T-cell (primary cell): ENCODE measurements around the gene CLPX. TPM values are rescaled to one million over a fixed set of nuclear protein-coding genes. Genes with fewer than 3 reads are reported as not detected.

Experiments
- ATAC-seq, 4 experiments: fragments of 200-7000 bp in 3 of 4; fragments of 150-1000 bp in 1 of 4; cut with Tn5 transposase; replicated peaks in 1 of 4; 1 replicate in 3 of 4; 2 replicates in 1 of 4; pipeline ENCODE4 v1.10.0; 2021; ENCODE audit warnings: moderate library complexity in 3 of 4, mild to moderate bottlenecking in 2 of 4, moderate number of reproducible peaks in 1 of 4
- CTCF ChIA-PET, 2 donors: fragments of 300-600 bp; sonication (Branson Sonifier 250); formaldehyde crosslinking; loops; one replicate each; lab custom pipeline; 2022; ENCODE audit warnings: antibody characterized with exemption in 2 of 2; lab: Charles Lee
- POLR2A ChIA-PET, 2 donors: fragments of 300-600 bp; sonication (Branson Sonifier 250); formaldehyde crosslinking; loops; one replicate each; lab custom pipeline; 2022; ENCODE audit warnings: antibody characterized with exemption in 2 of 2; lab: Charles Lee
- DNase-seq, 35 experiments: peaks; one replicate each; pipeline versions ENCODE4 v3.0.0 to v3.0.0-alpha.2; 2013 to 2023
- H3K27ac ChIP-seq: one replicate; pipeline ENCODE4 v1.5.1; 2013; ENCODE audit warnings: low read length
- H3K27me3 ChIP-seq, 2 experiments: replicated peaks in 1 of 2; 1 replicate in 1 of 2; 2 replicates in 1 of 2; pipeline versions ENCODE4 v1.6.1 to v1.7.0; 2013; ENCODE audit warnings: low read length in 1 of 2, mixed read lengths in 1 of 2; ENCODE audit not compliant: control insufficient read depth in 2 of 2, insufficient read depth in 2 of 2; ENCODE audit errors: extremely low read depth in 1 of 2
- H3K36me3 ChIP-seq, 2 donors: 1 replicate in 1 of 2; 2 replicates in 1 of 2; pipeline versions ENCODE4 v1.6.1 to v1.7.0; 2013; ENCODE audit warnings: low read length in 1 of 2; ENCODE audit not compliant: control insufficient read depth in 2 of 2, insufficient read depth in 1 of 2; ENCODE audit errors: extremely low read depth in 1 of 2
- H3K4me1 ChIP-seq, 2 experiments: 1 replicate in 1 of 2; 2 replicates in 1 of 2; pipeline versions ENCODE4 v1.6.1 to v1.7.0; 2013; ENCODE audit warnings: low read length in 2 of 2, mixed read lengths in 1 of 2; ENCODE audit not compliant: insufficient read depth in 2 of 2, control insufficient read depth in 1 of 2; ENCODE audit errors: extremely low read depth in 1 of 2
- H3K4me3 ChIP-seq, 2 donors: 1 replicate in 1 of 2; 2 replicates in 1 of 2; pipeline versions ENCODE4 v1.5.1 to v1.7.0; 2013; ENCODE audit warnings: mild to moderate bottlenecking in 2 of 2, low read length in 1 of 2, moderate library complexity in 1 of 2; ENCODE audit not compliant: control insufficient read depth in 1 of 2; ENCODE audit errors: extremely low read depth in 1 of 2
- H3K9me3 ChIP-seq: 2 replicates; pipeline ENCODE4 v1.7.0; 2013
- H3K27ac Mint-ChIP-seq, 2 donors: one replicate each; pipeline ENCODE4 v1.8.0; 2020 to 2021; ENCODE audit warnings: mild to moderate bottlenecking in 2 of 2, mixed read lengths in 2 of 2
- H3K27me3 Mint-ChIP-seq, 2 donors: one replicate each; pipeline ENCODE4 v1.8.0; 2021 to 2022; ENCODE audit warnings: mixed read lengths in 2 of 2
- H3K36me3 Mint-ChIP-seq: one replicate; pipeline ENCODE4 v1.8.0; 2021; ENCODE audit warnings: mixed read lengths
- H3K4me1 Mint-ChIP-seq, 3 donors: one replicate each; pipeline ENCODE4 v1.8.0; 2020 to 2022; ENCODE audit warnings: mixed read lengths in 3 of 3, mild to moderate bottlenecking in 1 of 3
- H3K4me3 Mint-ChIP-seq, 3 donors: one replicate each; pipeline ENCODE4 v1.8.0; 2020 to 2022; ENCODE audit warnings: mild to moderate bottlenecking in 3 of 3, mixed read lengths in 3 of 3, moderate library complexity in 3 of 3
- H3K9me3 Mint-ChIP-seq, 3 donors: one replicate each; pipeline ENCODE4 v1.8.0; 2020 to 2022; ENCODE audit warnings: mixed read lengths in 3 of 3
- WGBS: methylation state at CpG from one replicate; pipeline ENCODE4 v1.1.5; 2013; ENCODE audit warnings: missing lambda C conversion rate; ENCODE audit not compliant: insufficient coverage; 5-methylcytosine and 5-hydroxymethylcytosine counted together
- total RNA-seq, 35 experiments: library from RNA in 6 of 35; stranded (reverse) in 6 of 35; fragments of 120-200 nt in 1 of 35; gene quantifications; one replicate each; pipeline versions ENCODE4 v1.2.1 to v1.2.4 and lab custom pipeline; 2013 to 2026

CLPX gene
- total RNA-seq, 5 donors from 2014 or later (not counting 1 experiment from before 2014, with no cell fraction given): 32.6 to 54.4 (median 51.1) TPM

DNA sequence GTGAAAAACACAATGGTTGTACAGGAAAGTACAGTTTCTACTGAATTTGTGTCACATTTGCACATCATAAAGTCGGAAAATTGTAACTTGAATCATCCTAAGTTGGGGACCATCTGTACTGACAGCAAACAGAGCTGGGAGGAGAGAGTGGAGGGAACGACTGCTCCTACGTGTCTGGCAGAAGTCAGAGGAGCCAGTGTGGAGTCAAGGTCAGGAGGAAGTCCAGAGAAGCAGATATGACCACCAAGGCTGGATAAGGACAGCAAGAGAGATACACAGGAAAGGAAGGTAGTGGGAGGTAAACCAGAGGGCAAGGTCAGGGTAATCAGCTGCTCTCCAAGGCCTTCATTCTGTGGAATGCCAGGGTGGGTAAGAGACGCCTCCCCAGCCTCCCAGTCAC is 28.9 kb upstream of the CLPX start:
- ATAC-seq: no peak
- CTCF ChIA-PET: interaction anchor here in 1 of 2 donors (1.0 kb wide), 1 partner anchor 9 kb away, joined by 3 read pairs; no protein-coding TSS in a partner anchor
- Mint-ChIP-seq H3K4me3 (no peak overlapping the region), H3K27ac (no peak overlapping the region), H3K36me3 (no peaks in the 10 kb centered on the region), H3K4me1 (peaks cover 0 to 2% (median 2%) of the 10 kb centered on the region in 3 donors), H3K9me3 (no peaks in the 10 kb centered on the region), H3K27me3 (no peaks in the 10 kb centered on the region)
- WGBS: 89% methylated on average over 3 of the region's 4 CpGs
- POLR2A ChIA-PET: no interaction called here
- Histone ChIP-seq H3K4me1 (no peaks in the 10 kb centered on the region), H3K4me3 (no peak overlapping the region), H3K36me3 (no peaks in the 10 kb centered on the region), H3K27me3 (peaks cover 0 to 7% of the 10 kb centered on the region in 2 experiments), H3K9me3 (no peaks in the 10 kb centered on the region), H3K27ac (no peak overlapping the region)
- DNase-seq: no peak

DNA sequence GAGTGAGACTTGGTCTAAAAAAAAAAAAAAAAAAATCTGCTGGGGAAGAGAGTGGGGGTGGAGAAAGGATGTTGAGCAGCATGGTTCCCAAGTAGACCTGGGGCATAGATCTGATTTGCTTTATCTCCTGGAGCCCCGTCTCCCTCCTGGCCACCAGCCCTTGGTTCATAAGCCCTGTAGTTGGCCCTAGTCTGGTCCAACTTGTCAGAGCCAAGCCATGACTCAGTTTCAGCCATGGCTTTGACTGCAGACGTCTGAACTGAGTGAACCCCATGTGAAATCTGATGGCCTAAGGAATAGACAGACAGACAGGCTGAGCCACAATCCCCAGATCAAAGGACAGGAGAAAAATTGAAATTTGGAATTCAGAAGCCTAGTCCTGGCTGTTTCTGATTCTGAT is 28.1 kb upstream of the CLPX start:
- ChIA-PET POLR2A (interaction anchor here in 1 of 2 donors (0.7 kb wide), 1 partner anchor 8 kb away, joined by 6 read pairs; no protein-coding TSS in a partner anchor), CTCF (interaction anchor here in 1 of 2 donors (0.7 kb wide), 1 partner anchor 160 kb away, joined by 6 read pairs; no protein-coding TSS in a partner anchor)
- Mint-ChIP-seq H3K27me3 (no peaks in the 10 kb centered on the region), H3K36me3 (no peaks in the 10 kb centered on the region), H3K4me3 (no peak overlapping the region), H3K27ac (no peak overlapping the region), H3K4me1 (peaks cover 0 to 2% (median 2%) of the 10 kb centered on the region in 3 donors), H3K9me3 (no peaks in the 10 kb centered on the region)
- no peak for DNase-seq
- no peak overlapping the region for H3K27ac ChIP-seq
- 80% methylated on average over 2 of the region's 2 CpGs for WGBS
- ATAC-seq: no peak
- H3K36me3 ChIP-seq: no peaks in the 10 kb centered on the region
- H3K9me3 ChIP-seq: no peaks in the 10 kb centered on the region
- no peaks in the 10 kb centered on the region for H3K4me1 ChIP-seq
- H3K27me3 ChIP-seq: peaks cover 0 to 7% of the 10 kb centered on the region in 2 experiments
- H3K4me3 ChIP-seq: no peak overlapping the region

DNA sequence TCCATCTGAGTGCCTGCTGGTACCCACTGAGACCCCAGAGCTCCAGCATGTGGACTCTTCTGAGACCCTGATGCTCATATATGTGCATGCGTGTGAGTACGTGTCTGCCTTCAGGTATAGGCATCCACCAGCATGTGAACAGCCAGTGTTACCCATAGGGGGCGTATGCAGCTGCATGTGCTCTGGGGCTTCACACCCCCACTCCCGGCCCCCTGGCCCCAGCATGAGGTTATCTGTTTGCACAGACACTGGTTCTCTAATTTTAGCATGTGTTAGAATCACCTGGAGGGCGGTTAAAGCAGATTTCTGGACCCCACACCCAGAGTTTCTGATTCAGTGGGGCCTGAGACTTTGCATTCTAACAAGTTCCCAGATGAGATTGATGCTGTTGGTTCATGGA is 27.0 kb upstream of the CLPX start:
- ChIA-PET POLR2A (no interaction called here), CTCF (no interaction called here)
- H3K27ac Mint-ChIP-seq: no peak overlapping the region
- WGBS: 100% methylated on average over 3 of the region's 5 CpGs
- ATAC-seq (peak in 2 of 4 experiments; percentile 44 to 69), DNase-seq (peak in 28 of 35 experiments; percentile 3 to 50 (median 14))
- Histone ChIP-seq H3K27me3 (peaks cover 0 to 11% of the 10 kb centered on the region in 2 experiments), H3K4me1 (no peaks in the 10 kb centered on the region), H3K36me3 (no peaks in the 10 kb centered on the region), H3K27ac (no peak overlapping the region), H3K9me3 (no peaks in the 10 kb centered on the region), H3K4me3 (no peak overlapping the region)
- H3K4me3 Mint-ChIP-seq: no peak overlapping the region
- no peaks in the 10 kb centered on the region for H3K9me3 Mint-ChIP-seq
- no peaks in the 10 kb centered on the region for H3K36me3 Mint-ChIP-seq
- H3K4me1 Mint-ChIP-seq: no peaks in the 10 kb centered on the region
- no peaks in the 10 kb centered on the region for H3K27me3 Mint-ChIP-seq

DNA sequence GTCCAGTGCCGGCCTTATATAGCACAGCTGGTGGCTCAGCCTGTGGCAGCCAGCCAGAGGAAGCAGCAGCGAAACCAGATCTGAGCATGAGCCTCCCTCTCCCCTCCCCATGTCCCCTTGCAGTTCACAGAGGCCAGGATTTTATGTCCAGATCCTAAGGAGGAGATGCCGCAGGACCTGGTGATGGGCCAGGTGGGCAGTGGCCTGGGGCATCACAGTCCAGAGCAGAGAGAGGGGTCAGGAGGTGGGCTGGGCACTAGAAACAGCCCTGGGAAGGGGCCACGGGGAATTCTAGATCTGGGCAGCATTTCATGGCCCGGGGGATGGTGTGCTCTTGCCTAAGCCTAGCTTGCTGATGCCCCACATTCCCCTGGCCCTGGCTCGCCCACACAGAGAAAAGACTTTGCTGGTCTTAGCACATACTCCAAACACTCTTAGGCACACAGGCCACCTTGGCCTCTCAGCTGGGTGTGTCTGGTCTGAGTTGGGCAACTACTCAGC is 26.4 kb upstream of the CLPX start:
- Mint-ChIP-seq H3K4me1 (no peaks in the 10 kb centered on the region), H3K9me3 (no peaks in the 10 kb centered on the region), H3K27ac (no peak overlapping the region), H3K36me3 (no peaks in the 10 kb centered on the region), H3K4me3 (no peak overlapping the region), H3K27me3 (no peaks in the 10 kb centered on the region)
- ChIA-PET POLR2A (no interaction called here), CTCF (interaction anchor here in 1 of 2 donors (0.5 kb wide), 1 partner anchor 75 kb away, joined by 4 read pairs; the partner anchor contains the start of gene PARP16)
- DNase-seq: no peak
- H3K9me3 ChIP-seq: no peaks in the 10 kb centered on the region
- no peaks in the 10 kb centered on the region for H3K4me1 ChIP-seq
- no peak overlapping the region for H3K4me3 ChIP-seq
- ATAC-seq: no peak
- no peak overlapping the region for H3K27ac ChIP-seq
- no peaks in the 10 kb centered on the region for H3K36me3 ChIP-seq
- H3K27me3 ChIP-seq: peaks cover 0 to 11% of the 10 kb centered on the region in 2 experiments
- WGBS: 61% methylated on average over 4 of the region's 6 CpGs

DNA sequence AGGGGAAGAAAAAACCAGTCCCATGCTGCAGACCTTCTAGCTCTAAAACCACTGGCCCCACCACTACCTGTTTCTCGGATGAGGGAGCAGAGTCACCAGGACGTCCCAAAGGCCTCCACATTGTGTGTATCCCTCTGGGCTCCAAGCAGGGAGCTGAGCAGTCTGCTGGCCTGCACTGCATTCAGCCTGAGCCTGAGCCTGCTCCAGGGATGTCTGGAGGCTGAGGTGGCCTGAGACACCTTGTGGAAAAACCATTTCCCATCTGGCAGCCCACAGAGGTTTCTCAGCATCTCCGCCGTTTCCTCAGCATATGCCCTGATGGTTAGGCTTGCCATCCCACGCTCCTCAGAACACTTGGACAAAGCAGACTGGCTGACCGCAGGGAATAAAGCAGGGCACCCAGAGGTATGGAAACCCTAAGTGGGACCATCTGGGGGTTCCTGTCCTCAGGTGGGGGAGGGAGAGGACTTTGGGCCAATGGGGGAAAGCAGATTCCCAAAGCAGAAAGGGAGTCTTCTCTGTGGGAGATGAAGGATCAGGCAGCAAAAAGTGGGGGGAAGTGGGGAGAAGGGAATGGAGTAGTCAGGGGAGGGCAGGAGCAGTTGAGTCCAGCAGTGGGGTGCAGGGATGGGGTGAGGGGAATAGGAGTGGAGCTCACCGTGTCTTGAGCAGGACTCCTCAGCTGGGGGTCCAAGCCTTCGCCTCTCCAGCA is 25.8 kb upstream of the CLPX start, which contains the start of gene CILP:
CILP (minus strand) TSS at position 704 of the 712 bp plus-strand sequence. CDS start 1,718 bp downstream, outside the sequence.
- POLR2A ChIA-PET: no interaction called here
- H3K27ac ChIP-seq: no peak within 1 kb of the TSS

More for the DNA sequence above, 25.8 kb upstream of the CLPX start, which contains the start of gene CILP:
- 100% methylated on average over 4 of the region's 8 CpGs for WGBS
- Histone ChIP-seq H3K27me3 (peaks cover 0 to 11% of the 10 kb centered on the region in 2 experiments), H3K9me3 (no peaks in the 10 kb centered on the region), H3K36me3 (no peaks in the 10 kb centered on the region), H3K4me3 (no peak within 1 kb of the TSS), H3K4me1 (no peaks in the 10 kb centered on the region)
- Mint-ChIP-seq H3K4me1 (no peaks in the 10 kb centered on the region), H3K27me3 (no peaks in the 10 kb centered on the region), H3K36me3 (no peaks in the 10 kb centered on the region), H3K27ac (no peak within 1 kb of the TSS), H3K4me3 (no peak within 1 kb of the TSS), H3K9me3 (no peaks in the 10 kb centered on the region)
- DNase-seq: no peak
- CTCF ChIA-PET: interaction anchor here in 1 of 2 donors (0.5 kb wide), 1 partner anchor 76 kb away, joined by 4 read pairs; the partner anchor contains the start of gene PARP16
- ATAC-seq: no peak
